RCC 7860 (cell line): ENCODE results near the gene ACTL8.

Source experiments
- DNase-seq: peaks from one replicate; pipeline ENCODE4 v3.0.0-alpha.2; 2015; ENCODE audit warnings: low spot score
- FAIRE-seq: peaks from 2 replicates; lab custom pipeline; 2012; peaks lifted over from hg19 to GRCh38; lab: Jason Lieb, UNC

ACTL8 gene

DNA sequence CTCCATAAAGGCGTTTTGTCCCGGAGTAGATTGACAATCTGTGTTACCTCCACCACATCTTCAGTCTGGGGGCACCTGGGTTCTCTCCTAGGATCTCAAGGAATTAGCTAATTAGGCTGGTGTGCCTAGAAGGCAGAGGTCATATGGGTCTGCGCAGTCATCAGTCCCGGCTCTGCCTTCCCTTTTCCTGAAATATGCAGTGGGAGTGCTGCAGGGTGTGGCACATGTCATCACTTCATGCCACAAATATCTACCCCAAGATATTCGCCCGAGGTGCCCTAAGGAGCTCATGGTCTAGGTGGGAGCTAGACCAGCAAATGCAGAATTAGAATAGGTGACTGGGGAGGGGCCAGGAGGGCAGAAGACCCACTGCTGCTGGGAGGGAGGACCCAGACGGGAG lies 42.9 kb downstream of the ACTL8 start:
- FAIRE-seq = no peak

GRCh38 chr1:17798799-17799382 lies 43.8 kb downstream of the ACTL8 start:
- DNase-seq (no peak), FAIRE-seq (no peak)

More for the DNA sequence above, 42.9 kb downstream of the ACTL8 start:
- DNase-seq = no peak

GRCh38 chr1:17799642-17800041 lies 44.5 kb downstream of the ACTL8 start:
- DNase-seq = no peak
- FAIRE-seq = no peak

DNA sequence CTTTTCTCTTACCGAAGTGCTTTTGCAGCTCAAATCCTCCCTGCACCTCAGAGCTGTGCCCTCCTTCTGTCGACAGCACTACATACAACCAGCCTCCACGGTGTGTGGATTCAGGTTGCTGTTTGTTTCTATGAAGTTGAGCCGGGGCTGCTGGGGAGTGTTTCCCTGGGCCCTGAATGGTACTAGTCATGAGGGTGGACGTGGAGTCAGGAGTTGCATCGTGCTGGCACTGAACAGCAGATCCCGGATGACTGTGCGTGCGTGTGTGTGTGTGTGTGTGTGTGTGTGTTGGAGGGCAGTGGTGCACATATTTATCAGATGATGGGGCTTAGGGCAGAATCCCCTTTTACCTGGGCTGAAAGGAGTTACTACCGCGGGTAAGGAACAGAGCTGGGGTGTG lies 47.0 kb downstream of the ACTL8 start:
- FAIRE-seq (no peak), DNase-seq (no peak)

DNA sequence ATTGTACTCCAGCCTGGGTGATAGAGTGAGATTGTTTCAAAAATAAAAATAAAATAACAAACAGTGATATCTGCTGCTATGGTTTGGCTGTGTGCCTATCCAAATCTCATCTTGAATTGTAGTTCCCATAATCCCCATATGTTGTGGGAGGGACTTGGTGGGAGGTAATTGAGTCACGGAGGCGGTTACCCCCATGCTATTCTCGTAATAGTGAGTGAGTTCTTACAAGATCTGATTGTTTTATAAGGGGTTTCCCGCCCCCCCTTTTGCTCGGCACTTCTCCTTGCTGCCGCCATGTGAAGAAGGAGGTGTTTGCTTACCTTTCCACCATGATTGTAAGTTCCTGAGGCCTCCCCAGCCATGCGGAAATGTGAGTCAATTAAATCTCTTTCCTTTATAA lies 47.8 kb downstream of the ACTL8 start:
- no peak for FAIRE-seq
- no peak for DNase-seq

DNA sequence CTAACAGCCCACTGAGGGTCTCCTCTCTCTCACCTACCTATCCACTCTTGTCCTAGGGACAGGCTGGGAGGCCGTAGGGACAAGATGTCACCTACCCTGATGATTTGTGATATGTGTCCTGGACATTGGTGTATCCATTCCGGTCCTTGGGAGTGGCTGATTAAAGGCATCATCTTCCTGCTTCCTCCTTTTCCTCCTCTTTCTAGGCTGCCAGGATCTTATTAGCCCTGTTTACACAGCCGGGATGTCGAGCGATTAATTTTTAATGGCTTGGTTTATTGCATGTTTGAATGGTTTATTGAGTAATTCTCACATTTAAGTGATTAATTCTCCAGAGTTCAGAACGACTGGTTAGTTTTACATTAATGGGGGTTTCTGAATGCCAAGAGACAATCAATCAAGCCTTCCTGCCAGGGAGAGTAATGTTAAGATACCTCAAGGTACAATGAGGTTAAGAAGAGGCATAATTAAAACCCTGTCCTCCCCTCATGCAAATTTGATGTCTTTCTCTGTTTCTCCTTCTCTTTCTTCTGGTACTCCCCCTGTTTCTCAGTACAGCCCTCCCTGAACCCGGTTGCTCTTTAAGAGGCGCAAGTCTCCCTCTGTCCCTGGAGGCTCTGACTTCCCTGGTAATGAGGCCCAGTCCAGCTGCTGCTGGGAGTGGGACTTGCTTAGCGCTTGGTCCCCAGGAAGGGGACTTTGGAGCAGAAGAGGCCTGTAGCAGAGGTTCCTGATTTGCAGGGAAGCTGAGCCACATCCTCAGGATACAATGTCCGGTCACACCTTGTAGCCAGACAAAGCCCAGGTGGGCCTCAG lies 50.9 kb downstream of the ACTL8 start:
- no peak for DNase-seq
- no peak for FAIRE-seq

DNA sequence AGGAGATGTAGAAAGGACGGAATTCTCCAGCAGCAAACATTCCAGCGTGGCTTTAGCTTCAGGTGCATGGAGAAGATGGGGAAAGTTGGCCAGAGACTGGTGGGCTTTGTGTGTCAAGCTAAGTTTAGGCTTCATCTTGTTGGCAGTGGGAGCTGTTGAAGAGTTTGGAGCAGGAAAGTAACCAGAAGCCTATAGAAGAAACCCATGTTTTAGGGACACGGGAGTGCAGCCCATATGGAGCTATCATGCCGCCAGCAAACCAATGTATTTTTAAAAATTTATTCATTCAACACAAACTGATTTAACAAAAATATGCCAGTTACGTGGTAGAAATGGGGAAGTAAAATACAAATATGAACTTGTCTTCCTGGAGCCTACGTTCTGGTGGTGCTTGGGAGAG lies 53.7 kb downstream of the ACTL8 start:
- no peak for FAIRE-seq
- DNase-seq = no peak

DNA sequence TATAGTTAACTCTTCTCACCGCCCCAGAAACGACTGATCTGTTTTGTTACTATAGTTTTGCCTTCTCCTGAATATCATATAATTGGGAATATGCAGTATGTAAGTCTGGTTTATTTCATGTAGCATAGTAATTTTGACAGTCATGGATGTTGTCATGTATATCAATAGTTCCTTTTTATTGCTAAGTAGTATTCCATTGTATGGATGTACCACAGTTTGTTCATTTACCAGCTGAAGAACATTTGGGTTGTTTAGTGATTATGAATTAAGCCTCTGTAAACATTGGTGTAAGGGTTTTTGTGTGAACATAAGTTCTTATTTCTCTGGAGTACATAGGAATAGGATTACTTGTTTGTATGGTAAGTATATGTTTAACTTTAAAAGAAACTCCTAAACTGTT lies 55.5 kb downstream of the ACTL8 start:
- FAIRE-seq (no peak), DNase-seq (no peak)

GRCh38 chr1:17816511-17816910 lies 61.4 kb downstream of the ACTL8 start:
- no peak for FAIRE-seq
- DNase-seq = no peak

DNA sequence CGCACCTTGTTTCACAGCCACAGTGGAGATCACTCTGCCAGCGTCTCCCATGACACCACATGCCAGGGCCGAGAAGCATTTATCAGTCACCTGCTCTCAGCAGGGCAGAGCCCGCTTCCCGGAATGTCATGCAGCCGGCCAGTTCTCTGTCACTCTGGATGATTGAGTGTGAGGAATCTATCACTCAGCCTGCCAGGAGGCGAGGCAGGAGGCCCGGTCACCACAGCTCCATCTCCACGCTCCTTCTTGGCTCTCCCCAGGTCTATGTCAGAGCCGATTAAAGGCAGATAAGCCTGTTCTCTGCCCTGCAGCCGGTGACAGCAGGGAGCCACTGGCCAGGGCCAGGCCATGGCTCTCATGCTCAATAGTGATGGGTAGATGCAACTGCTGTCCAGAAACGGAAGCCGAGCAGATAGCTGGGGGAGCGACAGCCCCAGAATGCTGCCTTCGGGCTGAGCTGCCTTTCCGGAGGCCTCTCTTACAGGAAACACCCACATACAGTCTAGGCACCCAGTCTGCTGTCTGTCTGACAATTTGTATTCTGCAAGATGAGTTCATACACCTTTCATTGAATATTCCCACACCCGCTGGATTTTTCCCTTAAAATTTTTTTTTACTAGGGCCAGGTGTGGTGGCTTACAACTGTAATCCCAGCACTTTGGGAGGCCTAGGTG lies 64.1 kb downstream of the ACTL8 start:
- no peak for DNase-seq

GRCh38 chr1:17820198-17820597 lies 65.1 kb downstream of the ACTL8 start:
- no peak for FAIRE-seq
- DNase-seq = no peak

More for the DNA sequence above, 64.1 kb downstream of the ACTL8 start:
- no peak for FAIRE-seq

DNA sequence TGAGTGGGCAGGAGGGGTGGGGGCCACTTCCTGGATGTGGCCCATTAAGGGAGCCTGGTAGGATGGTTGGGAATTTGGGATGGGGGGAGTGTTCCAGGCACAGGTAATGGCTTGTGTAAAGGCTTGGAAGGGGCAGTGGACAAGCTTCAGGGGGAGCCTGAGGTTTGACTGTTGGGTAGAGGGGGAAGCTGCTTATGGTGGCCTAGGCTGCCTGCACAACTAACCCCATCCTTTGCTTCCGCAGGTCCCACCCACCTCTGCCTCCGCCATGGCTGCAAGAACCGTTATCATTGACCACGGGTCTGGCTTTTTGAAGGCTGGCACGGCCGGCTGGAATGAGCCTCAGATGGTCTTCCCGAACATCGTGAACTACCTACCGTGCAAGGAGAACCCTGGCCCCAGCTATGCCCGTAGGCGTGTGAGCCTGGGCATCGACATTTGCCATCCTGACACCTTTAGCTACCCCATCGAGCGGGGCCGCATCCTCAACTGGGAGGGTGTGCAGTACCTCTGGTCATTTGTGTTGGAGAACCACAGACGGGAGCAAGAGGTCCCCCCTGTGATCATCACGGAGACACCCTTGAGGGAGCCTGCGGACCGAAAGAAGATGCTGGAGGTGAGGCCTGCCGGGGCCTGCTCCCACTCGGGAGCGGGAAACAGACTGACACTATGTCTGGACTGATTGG lies 67.8 kb downstream of the ACTL8 start:
- FAIRE-seq = no peak

GRCh38 chr1:17825273-17826164 lies 70.4 kb downstream of the ACTL8 start:
- no peak for FAIRE-seq

More for the DNA sequence above, 67.8 kb downstream of the ACTL8 start:
- DNase-seq = no peak

DNA sequence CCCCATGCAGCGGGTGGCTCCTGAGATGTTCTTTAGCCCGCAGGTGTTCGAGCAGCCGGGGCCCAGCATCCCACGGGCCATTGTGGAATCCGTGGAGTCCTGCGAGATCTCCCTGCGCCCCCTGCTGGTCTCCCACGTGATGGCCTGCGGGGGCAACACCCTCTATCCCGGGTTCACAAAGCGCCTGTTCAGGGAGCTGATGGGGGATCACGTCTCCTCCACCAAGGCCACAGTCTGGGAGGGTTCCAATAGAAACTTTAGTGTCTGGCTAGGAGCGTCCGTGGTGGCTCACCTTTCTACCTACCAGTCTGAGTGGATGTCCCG lies 71.0 kb downstream of the ACTL8 start:
- FAIRE-seq (no peak), DNase-seq (no peak)

More at GRCh38 chr1:17825273-17826164, 70.4 kb downstream of the ACTL8 start:
- DNase-seq = no peak

- DNase-seq = no peak
- no peak for FAIRE-seq
Measured at GRCh38 chr1:17828991-17829390, 73.9 kb downstream of the ACTL8 start.

GRCh38 chr1:17829579-17829978 lies 74.4 kb downstream of the ACTL8 start:
- no peak for DNase-seq

DNA sequence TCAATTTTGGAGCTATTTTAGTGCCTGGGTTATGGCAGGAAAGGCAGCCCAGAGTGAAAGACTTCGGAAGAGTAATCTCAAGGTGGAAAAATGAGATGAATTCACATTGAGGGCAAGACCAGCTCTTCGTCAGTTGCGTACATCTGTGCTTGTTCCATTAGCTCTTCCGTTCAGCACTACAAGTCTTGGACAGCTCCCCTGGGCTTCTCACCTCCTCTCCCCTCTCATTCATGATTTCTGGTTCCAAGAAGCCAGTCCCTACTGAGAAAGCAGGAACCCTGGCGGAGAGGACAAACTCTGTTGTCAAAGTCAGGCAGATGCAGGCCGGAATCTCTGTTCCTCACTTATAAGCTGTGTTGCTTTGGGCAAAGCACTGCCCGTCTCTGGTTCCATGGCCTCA lies 76.5 kb downstream of the ACTL8 start:
- FAIRE-seq (no peak), DNase-seq (no peak)

More at GRCh38 chr1:17829579-17829978, 74.4 kb downstream of the ACTL8 start:
- no peak for FAIRE-seq

GRCh38 chr1:17833661-17834501 lies 78.7 kb downstream of the ACTL8 start:
- no peak for DNase-seq
- no peak for FAIRE-seq

DNA sequence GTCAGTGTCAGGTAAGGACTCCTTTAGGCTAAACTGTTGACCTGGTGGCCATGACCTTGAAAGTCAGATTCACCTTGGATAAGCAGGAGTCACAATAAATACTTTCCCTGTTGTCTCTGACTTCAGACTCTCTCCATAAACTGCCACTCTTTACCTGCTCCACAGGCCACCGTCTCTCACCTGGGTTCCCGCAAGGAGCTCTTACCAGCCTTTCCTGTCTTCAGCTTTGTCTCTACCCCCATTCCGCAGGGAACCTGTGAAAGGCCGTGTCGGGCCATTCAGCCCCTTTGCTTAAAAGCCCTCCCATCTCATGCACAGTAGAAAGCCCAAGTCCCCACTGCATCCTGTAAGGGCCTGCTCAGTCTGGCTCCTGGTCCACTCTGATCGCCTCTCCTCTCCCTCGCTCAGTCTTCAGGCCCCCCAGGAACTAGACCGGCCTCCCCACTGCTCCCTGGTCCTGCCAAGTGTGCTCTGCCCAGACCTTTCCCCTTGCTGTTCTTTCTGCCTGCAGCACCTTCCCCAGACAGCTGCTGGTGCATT lies 79.5 kb downstream of the ACTL8 start:
- no peak for FAIRE-seq
- DNase-seq = no peak
